Activated CD4-positive, alpha-beta T cell treated with anti-CD3 and anti-CD28 coated beads for 4 hours (primary cell): ENCODE measurements around the gene IFIT5.
A peak's percentile ranks its signal among the peaks of the same experiment; 100 is the strongest.
"Not testable (repeated sequence)": the region's sequence is repeated elsewhere in the genome, so short reads cannot be mapped to it uniquely, and the experiment has no call there.

Experiments
- DNase-seq, 2 donors: peaks; one replicate each; pipeline ENCODE4 v3.0.0-alpha.2; 2020

The IFIT5 gene

GRCh38 chr10:89414146-89414878 lies at the start of gene IFIT5:
Gene IFIT5 (plus strand): TSS chr10:89414568. CDS start chr10:89414799, 231 bp downstream.
- DNase-seq = peak; percentile 48 to 60

- no peak for DNase-seq
Measured at GRCh38 chr10:89367529-89367928, 46.8 kb upstream of the IFIT5 start.

- DNase-seq = no peak
Measured at GRCh38 chr10:89368129-89368528, 46.2 kb upstream of the IFIT5 start.

- DNase-seq = peak in 1 of 2 donors; percentile 38
Measured at GRCh38 chr10:89369156-89370105, 44.9 kb upstream of the IFIT5 start.

- DNase-seq = no peak
Measured at GRCh38 chr10:89371079-89371478, 43.3 kb upstream of the IFIT5 start.

- DNase-seq = no peak
Measured at GRCh38 chr10:89371987-89372386, 42.4 kb upstream of the IFIT5 start.

- no peak for DNase-seq
Measured at GRCh38 chr10:89373916-89374711, 40.3 kb upstream of the IFIT5 start.

- DNase-seq = no peak
Measured at GRCh38 chr10:89374713-89375141, 39.6 kb upstream of the IFIT5 start.

- no peak for DNase-seq
Measured at GRCh38 chr10:89377705-89378637, 36.4 kb upstream of the IFIT5 start, which contains the start of gene IFIT1B. Gene IFIT1B (plus strand): TSS chr10:89378056. CDS start chr10:89378136, 80 bp downstream.

- no peak for DNase-seq
Measured at GRCh38 chr10:89379103-89379502, 35.3 kb upstream of the IFIT5 start.

GRCh38 chr10:89382757-89383156 lies 31.6 kb upstream of the IFIT5 start:
- DNase-seq = no peak

GRCh38 chr10:89384474-89385340 lies 29.7 kb upstream of the IFIT5 start:
- no peak for DNase-seq

GRCh38 chr10:89388806-89389205 lies 25.6 kb upstream of the IFIT5 start:
- no peak for DNase-seq

GRCh38 chr10:89389254-89389653 lies 25.1 kb upstream of the IFIT5 start:
- DNase-seq = no peak

- DNase-seq = no peak
Measured at GRCh38 chr10:89390476-89391225, 23.7 kb upstream of the IFIT5 start.

- DNase-seq = not testable (repeated sequence)
Measured at GRCh38 chr10:89391226-89391576, 23.2 kb upstream of the IFIT5 start.

- peak; percentile 48 to 51 for DNase-seq
Measured at GRCh38 chr10:89391907-89392756, 22.2 kb upstream of the IFIT5 start, which contains the start of gene IFIT1. Gene IFIT1 (plus strand): TSS chr10:89392623. CDS start chr10:89392713, 90 bp downstream.

GRCh38 chr10:89392974-89393373 lies 21.4 kb upstream of the IFIT5 start:
- DNase-seq = no peak

GRCh38 chr10:89393898-89394297 lies 20.5 kb upstream of the IFIT5 start:
- no peak for DNase-seq
